ENCODE measurements around the gene DDHD1.

- TF ChIP-seq, protein P1, sequence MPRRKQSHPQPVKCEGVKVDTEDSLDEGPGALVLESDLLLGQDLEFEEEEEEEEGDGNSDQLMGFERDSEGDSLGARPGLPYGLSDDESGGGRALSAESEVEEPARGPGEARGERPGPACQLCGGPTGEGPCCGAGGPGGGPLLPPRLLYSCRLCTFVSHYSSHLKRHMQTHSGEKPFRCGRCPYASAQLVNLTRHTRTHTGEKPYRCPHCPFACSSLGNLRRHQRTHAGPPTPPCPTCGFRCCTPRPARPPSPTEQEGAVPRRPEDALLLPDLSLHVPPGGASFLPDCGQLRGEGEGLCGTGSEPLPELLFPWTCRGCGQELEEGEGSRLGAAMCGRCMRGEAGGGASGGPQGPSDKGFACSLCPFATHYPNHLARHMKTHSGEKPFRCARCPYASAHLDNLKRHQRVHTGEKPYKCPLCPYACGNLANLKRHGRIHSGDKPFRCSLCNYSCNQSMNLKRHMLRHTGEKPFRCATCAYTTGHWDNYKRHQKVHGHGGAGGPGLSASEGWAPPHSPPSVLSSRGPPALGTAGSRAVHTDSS (tag by site-specific recombination; IDR thresholded peaks at IDR 0.05): no peak
- TF ChIP-seq ZBTB7A (tag by site-specific recombination; IDR thresholded peaks at IDR 0.05; ENCODE audit: low read depth) (no peak), CTCF (tag by site-specific recombination; IDR thresholded peaks at IDR 0.05) (no peak), ZNF416 (tag by site-specific recombination; IDR thresholded peaks at IDR 0.05) (no peak), ZBTB48 (tag by site-specific recombination; IDR thresholded peaks at IDR 0.05) (no peak)
- TF ChIP-seq, protein P2, sequence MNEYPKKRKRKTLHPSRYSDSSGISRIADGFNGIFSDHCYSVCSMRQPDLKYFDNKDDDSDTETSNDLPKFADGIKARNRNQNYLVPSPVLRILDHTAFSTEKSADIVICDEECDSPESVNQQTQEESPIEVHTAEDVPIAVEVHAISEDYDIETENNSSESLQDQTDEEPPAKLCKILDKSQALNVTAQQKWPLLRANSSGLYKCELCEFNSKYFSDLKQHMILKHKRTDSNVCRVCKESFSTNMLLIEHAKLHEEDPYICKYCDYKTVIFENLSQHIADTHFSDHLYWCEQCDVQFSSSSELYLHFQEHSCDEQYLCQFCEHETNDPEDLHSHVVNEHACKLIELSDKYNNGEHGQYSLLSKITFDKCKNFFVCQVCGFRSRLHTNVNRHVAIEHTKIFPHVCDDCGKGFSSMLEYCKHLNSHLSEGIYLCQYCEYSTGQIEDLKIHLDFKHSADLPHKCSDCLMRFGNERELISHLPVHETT (tag by site-specific recombination; IDR thresholded peaks at IDR 0.05): no peak
Observed at GRCh38 chr14:53140585-53140984, 12.5 kb downstream of the DDHD1 start.
